SK-N-SH treated with all-trans-retinoic acid at 6 μM for 48 hours (cell line): ENCODE data around the gene TBATA.

ENCODE experiments used
- ATAC-seq: fragments of 200-7000 bp; cut with Tn5 transposase; 3 replicates; pipeline ENCODE4 v1.9.1; 2020; ENCODE audit warnings: mild to moderate bottlenecking, moderate library complexity
- ARNTL ChIP-seq: fragments of 450-650 bp; formaldehyde crosslinking; IDR thresholded peaks from 2 replicates; pipeline ENCODE4 v1.5.0; 2020; ENCODE audit warnings: low read depth, mild to moderate bottlenecking, moderate library complexity, borderline replicate concordance
- BACH2 ChIP-seq: fragments of 250-450 bp; sonication (Bioruptor Pico); IDR thresholded peaks from 2 replicates; pipeline ENCODE4 v1.9.0; 2021; ENCODE audit warnings: mild to moderate bottlenecking, borderline replicate concordance
- CREB5 ChIP-seq: fragments of 250-450 bp; sonication (Bioruptor Pico); IDR thresholded peaks from 2 replicates; pipeline ENCODE4 v1.5.1; 2020; ENCODE audit warnings: low read depth, mild to moderate bottlenecking, moderate library complexity
- CSDC2 ChIP-seq: fragments of 250-450 bp; sonication (Bioruptor Pico); IDR thresholded peaks from 2 replicates; pipeline ENCODE4 v1.5.0; 2020; ENCODE audit warnings: mild to moderate bottlenecking, moderate library complexity
- GLIS3 ChIP-seq: fragments of 250-450 bp; sonication (Bioruptor Pico); IDR thresholded peaks from 2 replicates; pipeline ENCODE4 v1.5.0; 2020; ENCODE audit warnings: mild to moderate bottlenecking, moderate library complexity
- ISL1 ChIP-seq: fragments of 250-450 bp; sonication (Bioruptor Pico); IDR thresholded peaks from 2 replicates; pipeline ENCODE4 v2.1.2; 2022; ENCODE audit warnings: mild to moderate bottlenecking, moderate library complexity
- OSR1 ChIP-seq: fragments of 250-450 bp; sonication (Bioruptor Pico); IDR thresholded peaks from 2 replicates; pipeline ENCODE4 v1.8.0; 2022; ENCODE audit warnings: moderate library complexity, mild to moderate bottlenecking, inconsistent platforms
- PATZ1 ChIP-seq: fragments of 250-450 bp; sonication (Bioruptor Pico); IDR thresholded peaks from 2 replicates; pipeline ENCODE4 v1.8.0; 2020; ENCODE audit warnings: mild to moderate bottlenecking, moderate library complexity, borderline replicate concordance
- POU6F1 ChIP-seq: fragments of 250-450 bp; sonication (Bioruptor Pico); IDR thresholded peaks from 2 replicates; pipeline ENCODE4 v1.8.0; 2021; ENCODE audit warnings: low read depth, mild to moderate bottlenecking, moderate library complexity, borderline replicate concordance
- PPARA ChIP-seq: fragments of 250-450 bp; sonication (Bioruptor Pico); IDR thresholded peaks from 2 replicates; pipeline ENCODE4 v1.5.0; 2020; ENCODE audit warnings: mild to moderate bottlenecking, borderline replicate concordance
- TCF4 ChIP-seq: fragments of 250-450 bp; sonication (Bioruptor Pico); IDR thresholded peaks from 2 replicates; pipeline ENCODE4 v1.8.0; 2021; ENCODE audit warnings: mild to moderate bottlenecking, moderate library complexity, borderline replicate concordance
- TOX ChIP-seq: fragments of 250-450 bp; sonication (Bioruptor Pico); IDR thresholded peaks from 2 replicates; pipeline ENCODE4 v1.8.0; 2021; ENCODE audit warnings: mild to moderate bottlenecking, moderate library complexity, borderline replicate concordance
- TSHZ2 ChIP-seq: fragments of 250-450 bp; sonication (Bioruptor Pico); IDR thresholded peaks from 2 replicates; pipeline ENCODE4 v1.5.0; 2020; ENCODE audit warnings: mild to moderate bottlenecking, moderate library complexity
- ZFP3 ChIP-seq: fragments of 250-450 bp; sonication (Bioruptor Pico); IDR thresholded peaks from 2 replicates; pipeline ENCODE4 v1.5.0; 2020; ENCODE audit warnings: mild to moderate bottlenecking, moderate library complexity
- ZNF565 ChIP-seq: fragments of 450-650 bp; formaldehyde crosslinking; conservative IDR thresholded peaks from 2 replicates; pipeline ENCODE4 v1.5.0; 2020; ENCODE audit warnings: low read depth, mild to moderate bottlenecking, moderate library complexity
- ZNF70 ChIP-seq: fragments of 450-650 bp; formaldehyde crosslinking; IDR thresholded peaks from 2 replicates; pipeline ENCODE4 v1.5.0; 2020; ENCODE audit warnings: mild to moderate bottlenecking, moderate library complexity
- ZNF8 ChIP-seq: fragments of 450-650 bp; formaldehyde crosslinking; IDR thresholded peaks from 2 replicates; pipeline ENCODE4 v1.5.0; 2020; ENCODE audit warnings: mild to moderate bottlenecking, moderate library complexity
- TF ChIP-seq, protein P1 (sequence below): fragments of 250-450 bp; sonication (Bioruptor Pico); IDR thresholded peaks from 2 replicates; pipeline ENCODE4 v1.5.1; 2021; ENCODE audit warnings: mild to moderate bottlenecking, moderate library complexity

The TBATA gene

GRCh38 chr10:70784016-70784415 lies 1.2 kb downstream of the TBATA start:
- no peak for ATAC-seq
- TF ChIP-seq PPARA (CRISPR knock-in tag) (no peak), ISL1 (CRISPR knock-in tag) (no peak), ZNF8 (CRISPR knock-in tag) (no peak), ARNTL (CRISPR knock-in tag) (no peak), OSR1 (CRISPR knock-in tag) (no peak), POU6F1 (CRISPR knock-in tag) (no peak), TCF4 (CRISPR knock-in tag) (no peak), ZFP3 (no peak), PATZ1 (CRISPR knock-in tag) (no peak), TOX (no peak)
- TF ChIP-seq, protein P1, sequence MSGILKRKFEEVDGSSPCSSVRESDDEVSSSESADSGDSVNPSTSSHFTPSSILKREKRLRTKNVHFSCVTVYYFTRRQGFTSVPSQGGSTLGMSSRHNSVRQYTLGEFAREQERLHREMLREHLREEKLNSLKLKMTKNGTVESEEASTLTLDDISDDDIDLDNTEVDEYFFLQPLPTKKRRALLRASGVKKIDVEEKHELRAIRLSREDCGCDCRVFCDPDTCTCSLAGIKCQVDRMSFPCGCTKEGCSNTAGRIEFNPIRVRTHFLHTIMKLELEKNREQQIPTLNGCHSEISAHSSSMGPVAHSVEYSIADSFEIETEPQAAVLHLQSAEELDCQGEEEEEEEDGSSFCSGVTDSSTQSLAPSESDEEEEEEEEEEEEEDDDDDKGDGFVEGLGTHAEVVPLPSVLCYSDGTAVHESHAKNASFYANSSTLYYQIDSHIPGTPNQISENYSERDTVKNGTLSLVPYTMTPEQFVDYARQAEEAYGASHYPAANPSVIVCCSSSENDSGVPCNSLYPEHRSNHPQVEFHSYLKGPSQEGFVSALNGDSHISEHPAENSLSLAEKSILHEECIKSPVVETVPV (CRISPR knock-in tag), result no peak

DNA sequence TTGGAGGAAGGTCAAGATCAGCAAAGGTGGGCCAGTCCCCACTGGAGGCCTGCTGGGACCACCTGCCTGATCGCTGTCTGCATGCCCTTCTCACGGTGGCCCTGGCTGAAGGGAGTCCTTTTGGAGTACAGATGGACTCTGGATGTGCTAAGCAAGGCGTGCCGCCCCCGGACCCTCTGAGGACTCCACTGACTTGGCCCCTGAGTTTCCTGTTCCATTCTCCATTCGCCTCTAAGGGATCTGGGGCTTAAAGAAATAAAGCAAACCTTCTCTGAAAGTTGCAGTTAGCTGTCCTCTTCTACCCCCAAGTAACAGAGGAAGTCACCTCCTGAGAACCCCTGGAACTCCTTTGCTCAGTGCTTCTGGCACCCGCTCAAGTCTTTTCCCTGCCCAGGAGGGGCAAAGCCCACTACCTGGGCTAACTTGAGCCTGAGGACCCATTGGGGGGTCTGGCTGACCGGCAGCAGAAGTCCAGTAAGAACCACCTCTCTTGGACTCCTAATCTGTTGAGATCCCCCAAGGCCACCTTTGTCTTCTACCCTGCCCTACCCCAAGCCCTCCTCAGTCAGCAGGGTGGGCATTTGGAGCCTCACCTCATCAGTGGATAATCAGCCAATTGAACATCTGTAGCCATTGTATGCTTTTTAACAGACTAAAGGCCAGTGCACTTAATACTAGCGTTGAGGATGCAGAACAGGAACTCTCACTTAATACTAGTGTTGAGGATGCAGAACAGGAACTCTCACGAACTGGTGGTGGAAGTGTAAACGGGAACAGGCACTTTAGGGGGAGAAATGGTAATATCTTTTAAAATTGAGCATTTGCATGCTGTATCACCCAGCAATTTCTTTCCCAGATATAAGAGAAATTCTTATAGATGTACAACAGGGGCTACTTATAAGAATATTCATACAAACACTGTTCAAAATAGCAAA lies 2.2 kb downstream of the TBATA start:
- no peak for ATAC-seq
- TF ChIP-seq GLIS3 (CRISPR knock-in tag) (no peak), ZFP3 (no peak), BACH2 (CRISPR knock-in tag) (no peak), CSDC2 (CRISPR knock-in tag) (no peak), ZNF70 (CRISPR knock-in tag) (no peak), PATZ1 (CRISPR knock-in tag) (no peak), TSHZ2 (CRISPR knock-in tag) (no peak), OSR1 (CRISPR knock-in tag) (no peak), ARNTL (CRISPR knock-in tag) (no peak), TCF4 (CRISPR knock-in tag) (no peak), ZNF565 (CRISPR knock-in tag) (no peak), CREB5 (CRISPR knock-in tag) (no peak)
- TF ChIP-seq, protein P1 (CRISPR knock-in tag), result no peak
